Aorta (tissue), 5 donors: Measurements from ENCODE around the gene TIE1. TPM values are rescaled to one million over a fixed set of nuclear protein-coding genes. Genes with fewer than 3 reads are reported as not detected.
A peak's percentile ranks its signal among the peaks of the same experiment; 100 is the strongest.

ENCODE experiments used
- ATAC-seq: fragments of 200-7000 bp; cut with Tn5 transposase; one replicate; pipeline ENCODE4 v1.9.1; 2022; ENCODE audit warnings: moderate library complexity; ENCODE audit not compliant: low FRiP score
- DNase-seq, 2 donors: peaks; one replicate each; pipeline ENCODE4 v3.0.0-alpha.2; 2020
- H3K27ac ChIP-seq, 2 donors: one replicate each; pipeline ENCODE4 v1.5.1; 2013; ENCODE audit warnings: low read length in 2 of 2, mild to moderate bottlenecking in 2 of 2, moderate library complexity in 2 of 2, control low read depth in 1 of 2, inconsistent platforms in 1 of 2, low read depth in 1 of 2
- H3K27me3 ChIP-seq, 2 donors: one replicate each; pipeline ENCODE4 v1.6.1; 2013; ENCODE audit warnings: control low read depth in 1 of 2, low read length in 1 of 2, mild to moderate bottlenecking in 1 of 2, moderate library complexity in 1 of 2; ENCODE audit not compliant: insufficient read depth in 2 of 2, control insufficient read depth in 1 of 2
- H3K36me3 ChIP-seq, 2 donors: one replicate each; pipeline ENCODE4 v1.6.1; 2013; ENCODE audit warnings: control low read depth in 1 of 2, low read length in 1 of 2, mild to moderate bottlenecking in 1 of 2; ENCODE audit not compliant: insufficient read depth in 2 of 2, control insufficient read depth in 1 of 2
- H3K4me1 ChIP-seq, 2 donors: one replicate each; pipeline ENCODE4 v1.6.1; 2013; ENCODE audit warnings: low read length in 2 of 2, control low read depth in 1 of 2, mild to moderate bottlenecking in 1 of 2, moderate library complexity in 1 of 2; ENCODE audit not compliant: insufficient read depth in 2 of 2, control insufficient read depth in 1 of 2
- H3K4me3 ChIP-seq, 2 donors: one replicate each; pipeline ENCODE4 v1.5.1; 2013; ENCODE audit warnings: low read length in 2 of 2, control low read depth in 1 of 2, mild to moderate bottlenecking in 1 of 2
- H3K9me3 ChIP-seq: one replicate; pipeline ENCODE4 v1.6.1; 2013; ENCODE audit warnings: mild to moderate bottlenecking, low read length; ENCODE audit not compliant: control insufficient read depth
- WGBS, 2 donors: extraction: QIAGEN DNeasy Blood & Tissue Kit; methylation state at CpG; one replicate each; pipeline ENCODE4 v1.1.7; 2013; 5-methylcytosine and 5-hydroxymethylcytosine counted together
- intact Hi-C, 2 donors: fragments of 100-400 bp; cut with DNase I; formaldehyde crosslinking; loops; one replicate each; pipeline versions ENCODE4 v1.14.2 to v1.15.0; 2022
- polyA plus RNA-seq, 2 donors: library from polyadenylated mRNA; stranded (reverse); fragments of 200-250 nt; gene quantifications; one replicate each; pipeline ENCODE4 v1.2.3, GENCODE V29; 2013
- total RNA-seq, 2 donors: library from RNA; stranded (reverse); fragmentation: NEBNext Ultra II Directional; extraction: Animal tissue kit (Norgen Biotek cat#: 25700); gene quantifications; one replicate each; pipeline ENCODE4 v1.2.1, GENCODE V29; 2021
- donor health status: healthy with polysubstance abuse.
- donor health status: Bipolar disorder and iron deficiency.
- donor health status: DM: no; HTN: no; CAD: no.
- donor health status: DM: no; HTN: no; CAD: no.
- donor health status: DM: yes; HTN: yes; CAD: no.

The TIE1 gene
- total and polyA plus RNA-seq, 4 donors = 4.0 to 65.3 (median 22.6) TPM

- no peaks in the 10 kb centered on the region for H3K9me3 ChIP-seq
- no peaks in the 10 kb centered on the region for H3K27me3 ChIP-seq
- intact Hi-C loops = no loop called here
- no peaks in the 10 kb centered on the region for H3K36me3 ChIP-seq
- H3K4me1 ChIP-seq = no peaks in the 10 kb centered on the region
- ATAC-seq (no peak), DNase-seq (no peak)
- WGBS, 2 donors = 84% methylated on average over 4 of the region's 4 CpGs
- H3K27ac ChIP-seq = no peak overlapping the region
- no peak overlapping the region for H3K4me3 ChIP-seq
Observed at GRCh38 chr1:43265431-43265830, 35.4 kb upstream of the TIE1 start.

GRCh38 chr1:43266881-43267280 lies 33.9 kb upstream of the TIE1 start:
- no peaks in the 10 kb centered on the region for H3K27me3 ChIP-seq
- no peak for DNase-seq
- no peak overlapping the region for H3K4me3 ChIP-seq
- ATAC-seq = no peak
- no peaks in the 10 kb centered on the region for H3K9me3 ChIP-seq
- H3K27ac ChIP-seq = no peak overlapping the region
- 97 to 98% methylated on average over 1 of the region's 1 CpG for WGBS, 2 donors
- no peaks in the 10 kb centered on the region for H3K36me3 ChIP-seq
- intact Hi-C loops = no loop called here
- no peaks in the 10 kb centered on the region for H3K4me1 ChIP-seq

- ATAC-seq = no peak
- WGBS, 2 donors = 81 to 83% methylated on average over 9 of the region's 9 CpGs
Observed at GRCh38 chr1:43267291-43267805, 33.4 kb upstream of the TIE1 start.

GRCh38 chr1:43267818-43268425 lies 32.9 kb upstream of the TIE1 start:
- ATAC-seq (no peak), DNase-seq (no peak)
- Histone ChIP-seq H3K9me3 (no peaks in the 10 kb centered on the region), H3K4me1 (no peaks in the 10 kb centered on the region), H3K36me3 (no peaks in the 10 kb centered on the region), H3K27ac (no peak overlapping the region), H3K4me3 (no peak overlapping the region), H3K27me3 (no peaks in the 10 kb centered on the region)
- WGBS, 2 donors = 79 to 90% methylated on average over 3 of the region's 3 CpGs
- intact Hi-C loops = no loop called here

More at GRCh38 chr1:43267291-43267805, 33.4 kb upstream of the TIE1 start:
- intact Hi-C loops = no loop called here
- no peaks in the 10 kb centered on the region for H3K4me1 ChIP-seq
- H3K27ac ChIP-seq = no peak overlapping the region
- H3K27me3 ChIP-seq = no peaks in the 10 kb centered on the region
- H3K9me3 ChIP-seq = no peaks in the 10 kb centered on the region
- no peak for DNase-seq
- H3K36me3 ChIP-seq = no peaks in the 10 kb centered on the region
- no peak overlapping the region for H3K4me3 ChIP-seq

GRCh38 chr1:43269627-43270375 lies 31.0 kb upstream of the TIE1 start, which contains the start of gene TMEM125:
Gene TMEM125 (plus strand): TSS chr1:43269983. CDS start chr1:43272723, 2,740 bp downstream.
- H3K27me3 ChIP-seq = no peaks in the 10 kb centered on the region

GRCh38 chr1:43270421-43271095 lies 30.2 kb upstream of the TIE1 start:
- intact Hi-C loops = no loop called here
- ATAC-seq (no peak), DNase-seq (peak in 1 of 2 donors; percentile 66)
- Histone ChIP-seq H3K9me3 (no peaks in the 10 kb centered on the region), H3K27ac (no peak overlapping the region), H3K27me3 (no peaks in the 10 kb centered on the region), H3K4me1 (no peaks in the 10 kb centered on the region), H3K4me3 (no peak overlapping the region), H3K36me3 (no peaks in the 10 kb centered on the region)
- WGBS, 2 donors = 4 to 5% methylated on average over 28 to 29 of the region's 29 CpGs

More at GRCh38 chr1:43269627-43270375, 31.0 kb upstream of the TIE1 start, which contains the start of gene TMEM125:
- intact Hi-C loops = no loop called here
- Histone ChIP-seq H3K36me3 (no peaks in the 10 kb centered on the region), H3K27ac (no peak within 1 kb of the TSS), H3K4me1 (no peaks in the 10 kb centered on the region), H3K4me3 (no peak within 1 kb of the TSS), H3K9me3 (no peaks in the 10 kb centered on the region)
- ATAC-seq (no peak), DNase-seq (peak in 1 of 2 donors; percentile 59)
- WGBS, 2 donors = 69 to 80% methylated on average over 7 of the region's 7 CpGs

GRCh38 chr1:43271186-43272118 lies 29.3 kb upstream of the TIE1 start:
- Histone ChIP-seq H3K36me3 (no peaks in the 10 kb centered on the region), H3K4me3 (no peak overlapping the region), H3K27ac (no peak overlapping the region), H3K27me3 (no peaks in the 10 kb centered on the region), H3K9me3 (no peaks in the 10 kb centered on the region), H3K4me1 (no peaks in the 10 kb centered on the region)
- 77 to 79% methylated on average over 12 of the region's 12 CpGs for WGBS, 2 donors
- ATAC-seq (no peak), DNase-seq (peak in 1 of 2 donors; percentile 44)
- intact Hi-C loops = no loop called here

GRCh38 chr1:43272161-43272560 lies 28.6 kb upstream of the TIE1 start:
- Histone ChIP-seq H3K9me3 (no peaks in the 10 kb centered on the region), H3K4me1 (no peaks in the 10 kb centered on the region), H3K27me3 (no peaks in the 10 kb centered on the region), H3K36me3 (no peaks in the 10 kb centered on the region), H3K27ac (no peak overlapping the region), H3K4me3 (no peak overlapping the region)
- peak in 1 of 2 donors; percentile 51 for DNase-seq
- ATAC-seq = no peak
- 76 to 78% methylated on average over 9 of the region's 9 CpGs for WGBS, 2 donors
- intact Hi-C loops = no loop called here
